HG03460 (cell line): ENCODE data around the gene ANGPTL2.
"Not testable (repeated sequence)": the region's sequence is repeated elsewhere in the genome, so short reads cannot be mapped to it uniquely, and the experiment has no call there.

ENCODE experiments used
- ATAC-seq: cut with Tn5 transposase; IDR thresholded peaks from one replicate; pipeline ENCODE4 v1.9.1; 2021; ENCODE audit not compliant: unreplicated experiment

The ANGPTL2 gene

DNA sequence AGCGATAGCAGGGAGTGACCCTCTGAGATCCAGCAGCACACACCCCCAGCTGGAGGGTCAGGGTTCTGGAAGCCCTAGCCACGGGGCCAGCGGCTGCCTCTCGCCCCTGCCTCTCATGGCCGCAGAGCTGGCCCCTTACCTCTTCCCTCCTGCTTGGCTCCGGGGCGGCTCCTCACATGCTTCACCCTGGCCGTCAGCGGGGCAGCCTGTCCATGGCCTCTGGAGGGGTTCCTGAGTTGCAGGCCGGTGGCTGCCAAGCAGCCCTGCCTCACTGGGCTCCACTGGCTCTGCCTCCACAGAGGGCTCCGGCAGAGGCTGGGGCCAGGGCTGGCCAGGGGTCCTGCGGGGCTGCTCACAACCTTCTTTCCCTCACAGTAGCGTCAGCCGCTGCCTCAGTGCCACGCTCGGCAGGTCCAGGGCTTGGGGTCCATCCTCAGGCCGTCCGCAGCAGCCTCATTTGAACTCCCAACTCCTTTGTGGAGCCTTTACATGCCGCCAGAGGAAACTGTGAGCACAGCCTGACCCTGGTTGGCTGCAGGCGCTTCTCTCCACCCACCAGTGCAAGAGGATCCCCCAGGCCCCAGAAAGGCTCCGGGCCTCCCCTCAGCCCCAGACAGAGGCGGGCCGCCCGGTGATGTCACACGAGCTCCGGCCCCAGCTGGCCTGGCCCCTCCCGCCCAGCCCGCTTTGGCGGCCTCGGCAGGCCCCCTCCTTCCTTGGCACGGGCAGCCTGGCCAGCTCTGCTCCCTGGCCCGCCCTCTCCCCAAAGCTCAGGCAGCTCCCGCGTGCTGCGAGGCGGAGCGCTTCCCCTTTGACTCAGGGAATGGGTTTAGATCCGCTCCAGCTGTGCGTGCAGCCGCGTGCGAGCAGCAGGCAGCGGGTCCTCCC is at the start of gene ANGPTL2:
Gene ANGPTL2 (minus strand): TSS at position 460 of the 888 bp plus-strand sequence. CDS start 13,904 bp downstream, outside the sequence.
- no peak for ATAC-seq

- not testable (repeated sequence) for ATAC-seq
Measured at GRCh38 chr9:127171348-127171747, 48.9 kb upstream of the ANGPTL2 start.

GRCh38 chr9:127170652-127171051 is 48.2 kb upstream of the ANGPTL2 start:
- ATAC-seq, result no peak

DNA sequence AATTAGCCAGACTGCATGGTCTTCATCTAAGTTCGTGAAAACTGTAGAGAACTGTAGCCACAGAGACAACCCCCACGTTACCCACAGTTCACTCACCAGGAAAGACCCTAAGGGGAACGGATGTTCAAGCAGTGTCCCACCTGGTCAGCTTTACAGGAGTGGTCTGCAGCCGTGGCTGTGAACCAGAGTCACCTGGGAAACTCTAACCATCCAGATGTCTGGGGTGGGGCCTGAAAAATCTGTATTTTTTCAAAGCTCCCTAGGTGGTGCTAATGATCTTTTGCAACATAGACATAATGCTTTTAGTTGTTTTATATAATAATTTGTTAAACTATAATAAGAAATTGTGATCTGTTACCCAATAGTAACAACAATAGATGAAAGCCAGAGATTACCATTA is 47.7 kb upstream of the ANGPTL2 start:
- ATAC-seq, result no peak

- no peak for ATAC-seq
Measured at GRCh38 chr9:127169575-127169883, 47.1 kb upstream of the ANGPTL2 start.

DNA sequence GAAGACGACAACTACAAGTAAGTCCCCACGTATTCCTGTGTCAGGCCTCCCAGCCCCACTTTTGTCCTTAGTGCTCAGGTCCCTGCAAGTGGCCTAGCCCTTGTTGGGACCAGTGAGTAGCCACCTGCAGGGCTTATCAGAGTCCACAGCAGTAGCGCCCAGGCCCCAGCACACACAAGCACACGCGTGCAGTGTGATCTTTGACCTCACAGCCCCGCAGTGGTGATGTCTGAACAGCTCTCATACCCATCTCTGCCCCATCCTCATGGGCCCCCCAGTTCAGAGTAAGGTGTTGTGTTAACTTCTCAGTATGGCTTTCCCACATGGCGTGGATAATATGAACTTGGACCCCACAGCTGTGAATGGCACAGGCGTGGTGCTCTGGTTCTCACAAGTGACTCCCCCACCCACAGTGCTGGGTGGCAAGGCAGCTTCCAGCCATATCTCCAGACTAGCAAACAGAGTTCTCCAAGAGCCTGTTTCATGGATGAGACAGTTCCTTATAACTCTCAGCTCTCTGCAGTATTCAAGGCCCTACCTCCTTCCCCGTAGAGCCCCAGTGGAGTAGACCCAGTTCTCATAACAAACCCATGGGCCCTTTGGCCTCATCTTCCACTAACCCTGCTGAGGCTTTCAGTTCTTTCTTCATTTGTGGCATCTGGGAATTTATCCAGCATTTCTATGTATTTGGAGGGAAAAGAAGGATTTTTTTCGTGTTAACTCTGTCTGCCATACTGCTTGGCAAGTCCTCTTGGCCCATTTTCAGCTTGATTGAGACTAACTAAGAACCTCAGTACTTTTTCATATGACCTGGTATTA is 46.5 kb upstream of the ANGPTL2 start:
- ATAC-seq, result no peak

- no peak for ATAC-seq
Measured at GRCh38 chr9:127167560-127168326, 45.3 kb upstream of the ANGPTL2 start.

- ATAC-seq, result peak; percentile 49
Measured at GRCh38 chr9:127166651-127167524, 44.5 kb upstream of the ANGPTL2 start.

DNA sequence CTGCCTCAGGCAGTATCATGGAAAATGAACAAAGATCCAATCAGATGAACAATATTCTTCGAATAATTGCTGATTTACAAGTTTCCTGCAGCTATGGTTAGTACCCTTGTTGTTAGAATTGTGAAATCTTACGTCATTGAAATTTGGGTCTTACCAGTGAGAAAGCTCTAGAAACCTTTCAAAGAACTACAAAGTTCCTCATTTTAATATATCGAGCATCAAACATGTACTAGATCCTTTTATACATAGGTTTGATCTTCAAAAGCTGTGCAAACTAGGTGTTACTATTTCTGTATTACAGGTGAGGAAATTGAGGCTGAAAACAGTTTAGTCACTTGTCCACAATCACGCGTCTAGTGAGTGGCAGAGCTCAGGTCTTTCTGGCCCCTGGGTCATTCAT is 43.7 kb upstream of the ANGPTL2 start:
- ATAC-seq, result peak; percentile 22

DNA sequence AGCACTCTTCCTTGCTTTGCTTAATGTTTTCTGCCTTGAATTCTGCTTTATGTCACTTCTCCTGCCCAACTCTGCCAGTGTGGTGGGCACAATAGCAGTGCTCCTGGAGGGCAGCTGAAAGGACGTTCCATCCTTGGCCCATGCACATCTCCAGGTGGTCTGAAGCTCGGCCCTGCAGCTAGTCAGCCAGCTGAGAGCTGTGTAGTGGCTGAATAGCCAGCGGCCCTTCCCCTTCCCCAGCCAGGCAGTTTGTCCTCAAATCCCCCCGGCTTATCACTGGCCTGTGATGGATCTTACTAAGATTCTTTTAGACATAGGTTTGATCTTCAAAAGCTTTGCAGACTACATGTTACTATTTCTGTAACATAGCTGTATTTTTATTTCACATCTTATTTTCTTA is 42.7 kb upstream of the ANGPTL2 start:
- ATAC-seq, result no peak

- ATAC-seq, result no peak
Measured at GRCh38 chr9:127163409-127163808, 41.0 kb upstream of the ANGPTL2 start.

DNA sequence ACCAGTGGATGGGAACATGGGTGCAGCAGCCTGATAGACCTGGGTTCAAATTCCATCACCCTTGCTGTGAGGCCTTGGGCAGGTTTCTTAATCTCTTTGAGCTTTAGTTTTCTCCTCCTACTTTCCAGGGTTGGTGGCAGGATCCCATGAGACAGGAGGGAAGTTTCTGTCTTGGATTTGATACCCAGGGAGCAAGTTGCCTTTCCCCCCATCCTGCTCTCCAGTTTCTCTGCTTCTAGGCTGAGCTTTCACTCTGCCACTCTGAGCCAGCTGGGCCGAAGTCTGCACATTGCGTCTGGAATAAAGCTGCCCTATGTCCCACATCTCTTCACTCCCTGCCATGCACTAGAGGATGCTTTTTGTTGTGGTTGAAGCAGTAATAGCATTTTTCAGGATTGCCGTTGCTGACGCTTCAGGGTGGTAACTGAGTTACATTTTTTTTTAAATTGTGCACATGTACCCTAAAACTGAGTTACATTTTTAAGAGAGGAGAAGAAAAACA is 40.5 kb upstream of the ANGPTL2 start:
- ATAC-seq, result no peak

GRCh38 chr9:127162046-127162863 is 39.8 kb upstream of the ANGPTL2 start:
- no peak for ATAC-seq

DNA sequence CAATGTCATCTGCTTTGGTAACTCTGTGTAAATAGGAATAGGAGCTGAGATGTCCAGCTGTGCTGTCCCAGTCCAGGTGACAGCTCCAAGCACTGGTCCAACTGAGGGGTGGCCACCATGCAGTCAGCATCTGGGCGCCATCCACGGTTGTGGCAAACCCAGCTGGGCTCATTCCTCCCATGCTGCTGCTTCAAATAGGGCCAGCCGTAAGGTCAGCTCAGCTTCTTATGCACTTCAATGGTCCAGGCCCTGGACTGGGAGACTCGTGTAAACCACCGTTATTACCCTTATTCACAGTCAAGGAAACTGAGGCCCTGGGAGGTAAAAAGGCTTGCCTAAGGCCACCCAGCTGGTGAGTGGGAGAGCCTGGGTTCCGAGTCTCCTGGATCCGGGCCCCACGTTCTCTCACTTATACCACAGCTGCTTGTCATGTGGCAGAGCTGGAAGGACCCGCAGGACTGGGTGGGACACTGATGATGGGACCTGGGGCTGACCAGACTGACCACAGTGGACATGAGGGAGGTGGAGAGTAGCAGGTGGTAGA is 38.7 kb upstream of the ANGPTL2 start:
- no peak for ATAC-seq

- ATAC-seq, result no peak
Measured at GRCh38 chr9:127159949-127160610, 37.6 kb upstream of the ANGPTL2 start.

DNA sequence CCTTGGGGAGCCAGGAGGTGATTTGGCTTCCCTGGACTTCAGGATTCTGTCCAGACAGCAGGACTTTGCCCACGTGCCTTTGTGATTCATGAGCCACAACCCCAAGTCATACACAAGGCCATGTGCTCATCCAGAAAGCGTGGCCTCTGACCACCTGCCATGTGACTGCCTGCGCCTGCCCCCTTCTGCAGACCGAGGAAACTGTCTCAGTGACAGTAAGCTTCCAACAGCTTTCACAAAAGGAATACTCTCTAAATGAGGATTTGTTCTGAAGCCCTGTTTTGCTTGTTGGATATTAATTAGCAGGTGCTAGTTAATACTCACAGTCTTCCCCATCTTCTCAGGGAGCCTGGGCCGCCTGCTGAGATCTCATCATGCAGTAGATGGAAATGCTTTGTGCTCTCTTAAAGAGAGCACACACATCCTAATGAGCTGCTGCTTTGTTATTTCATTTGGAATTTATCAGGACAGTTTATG is 36.9 kb upstream of the ANGPTL2 start:
- no peak for ATAC-seq

- ATAC-seq, result no peak
Measured at GRCh38 chr9:127158786-127159324, 36.4 kb upstream of the ANGPTL2 start.

- ATAC-seq, result no peak
Measured at GRCh38 chr9:127155314-127155960, 33.0 kb upstream of the ANGPTL2 start.
